NB4 (cell line): ENCODE results near the gene SMAD9.

ENCODE experiments used
- DNase-seq: peaks from one replicate; pipeline ENCODE4 v3.0.0; 2010; ENCODE audit warnings: low read depth
- H3K4me3 ChIP-seq: one replicate; pipeline ENCODE4 v1.5.1; 2011; ENCODE audit warnings: mild to moderate bottlenecking, low read depth, low read length, moderate library complexity
- MAX ChIP-seq: IDR thresholded peaks from 2 replicates; pipeline ENCODE4 v1.6.1; 2011; ENCODE audit warnings: low read depth, low read length
- MYC ChIP-seq: IDR thresholded peaks from 2 replicates; pipeline ENCODE4 v1.6.1; 2011; ENCODE audit warnings: low read depth, low read length
- POLR2A ChIP-seq: IDR thresholded peaks from 2 replicates; pipeline ENCODE4 v1.6.1; 2011; ENCODE audit warnings: mild to moderate bottlenecking; ENCODE audit not compliant: insufficient read length; ENCODE audit errors: extremely low read depth
- TF ChIP-seq, protein P1 (sequence below): IDR thresholded peaks from one replicate; pipeline ENCODE4 v1.5.1; 2012; ENCODE audit warnings: low read depth, low read length

SMAD9 gene

GRCh38 chr13:36907821-36908220 lies 12.2 kb downstream of the SMAD9 start:
- no peak for TF ChIP-seq MYC
- no peak for TF ChIP-seq MAX
- no peak for TF ChIP-seq POLR2A
- TF ChIP-seq, protein P1, sequence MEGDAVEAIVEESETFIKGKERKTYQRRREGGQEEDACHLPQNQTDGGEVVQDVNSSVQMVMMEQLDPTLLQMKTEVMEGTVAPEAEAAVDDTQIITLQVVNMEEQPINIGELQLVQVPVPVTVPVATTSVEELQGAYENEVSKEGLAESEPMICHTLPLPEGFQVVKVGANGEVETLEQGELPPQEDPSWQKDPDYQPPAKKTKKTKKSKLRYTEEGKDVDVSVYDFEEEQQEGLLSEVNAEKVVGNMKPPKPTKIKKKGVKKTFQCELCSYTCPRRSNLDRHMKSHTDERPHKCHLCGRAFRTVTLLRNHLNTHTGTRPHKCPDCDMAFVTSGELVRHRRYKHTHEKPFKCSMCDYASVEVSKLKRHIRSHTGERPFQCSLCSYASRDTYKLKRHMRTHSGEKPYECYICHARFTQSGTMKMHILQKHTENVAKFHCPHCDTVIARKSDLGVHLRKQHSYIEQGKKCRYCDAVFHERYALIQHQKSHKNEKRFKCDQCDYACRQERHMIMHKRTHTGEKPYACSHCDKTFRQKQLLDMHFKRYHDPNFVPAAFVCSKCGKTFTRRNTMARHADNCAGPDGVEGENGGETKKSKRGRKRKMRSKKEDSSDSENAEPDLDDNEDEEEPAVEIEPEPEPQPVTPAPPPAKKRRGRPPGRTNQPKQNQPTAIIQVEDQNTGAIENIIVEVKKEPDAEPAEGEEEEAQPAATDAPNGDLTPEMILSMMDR: no peak
- H3K4me3 ChIP-seq: no peak overlapping the region
- DNase-seq: no peak

DNA sequence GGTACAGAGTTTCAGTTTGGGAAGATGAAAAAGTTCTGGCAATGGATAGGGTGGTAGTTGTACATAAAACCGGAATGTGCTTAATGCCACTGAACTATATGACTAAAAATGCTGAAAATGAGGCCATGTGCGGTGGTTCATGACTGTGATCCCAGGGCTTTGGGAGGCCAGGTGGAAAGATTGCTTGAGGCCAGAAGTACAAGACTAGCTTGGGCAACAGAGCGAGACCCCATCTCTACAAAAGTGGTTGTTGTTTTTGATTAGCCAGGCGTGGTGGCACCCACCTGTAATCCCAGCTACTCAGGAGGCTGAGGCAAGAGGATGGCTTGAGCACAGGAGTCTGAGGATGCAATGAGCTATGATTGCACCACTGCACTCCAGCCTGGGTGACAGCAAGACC lies 12.8 kb downstream of the SMAD9 start:
- no peak for DNase-seq
- H3K4me3 ChIP-seq: no peak overlapping the region
- TF ChIP-seq, protein P1: no peak
- TF ChIP-seq MYC (no peak), MAX (no peak), POLR2A (no peak)

GRCh38 chr13:36905944-36906343 lies 14.1 kb downstream of the SMAD9 start:
- DNase-seq: no peak
- TF ChIP-seq MYC (no peak), POLR2A (no peak), MAX (no peak)
- TF ChIP-seq, protein P1: no peak

GRCh38 chr13:36903925-36904595 lies 16.0 kb downstream of the SMAD9 start:
- no peak for DNase-seq
- H3K4me3 ChIP-seq: no peak overlapping the region
- TF ChIP-seq POLR2A: no peak
- TF ChIP-seq, protein P1: no peak
- TF ChIP-seq MYC: no peak
- no peak for TF ChIP-seq MAX

More at GRCh38 chr13:36905944-36906343, 14.1 kb downstream of the SMAD9 start:
- H3K4me3 ChIP-seq: no peak overlapping the region

DNA sequence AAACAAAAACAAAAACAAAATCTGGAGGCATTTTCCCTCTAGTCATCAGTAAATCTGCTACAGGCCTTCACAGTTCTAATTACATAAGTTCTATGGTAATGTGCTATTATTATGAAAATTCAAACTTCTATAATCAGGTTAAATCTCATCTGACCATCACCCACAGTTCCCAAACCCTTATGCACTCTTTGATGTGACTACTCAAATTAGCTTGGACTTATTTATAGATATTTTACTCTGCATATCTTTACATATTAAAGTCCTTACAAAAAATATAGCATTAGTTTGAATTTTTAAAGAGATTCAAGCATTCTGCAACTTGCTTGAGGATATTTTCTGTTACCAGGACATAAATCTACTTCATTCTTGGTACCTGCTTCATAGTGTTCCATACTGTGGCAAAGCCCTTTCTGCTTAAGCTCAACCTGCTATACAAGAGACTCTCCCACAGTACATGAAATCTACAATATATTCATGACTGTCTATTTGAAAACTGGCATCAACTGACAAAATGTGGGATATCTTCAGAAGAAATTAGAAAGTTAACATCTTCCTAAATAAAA lies 22.9 kb downstream of the SMAD9 start:
- no peak for TF ChIP-seq MYC
- TF ChIP-seq MAX: no peak
- TF ChIP-seq POLR2A: no peak
- TF ChIP-seq, protein P1: no peak
- DNase-seq: no peak
- H3K4me3 ChIP-seq: no peak overlapping the region
